NCI-H1105 (cell line): Measurements from ENCODE around the gene GPR180.
"Not testable (repeated sequence)": the region's sequence is repeated elsewhere in the genome, so short reads cannot be mapped to it uniquely, and the experiment has no call there.

ENCODE experiments used
- DNase-seq: peaks from one replicate; lab custom pipeline; 2025; lab: John Stamatoyannopoulos, UW

GPR180 gene

GRCh38 chr13:94596575-94596971, 5.1 kb upstream of the GPR180 start:
- DNase-seq: no peak

GRCh38 chr13:94598281-94598680, 3.4 kb upstream of the GPR180 start:
- DNase-seq: no peak

- DNase-seq: no peak
Measured at GRCh38 chr13:94599877-94600276, 1.8 kb upstream of the GPR180 start.

- DNase-seq: no peak
Measured at GRCh38 chr13:94602467-94602866, 810 bp downstream of the GPR180 start.

- no peak for DNase-seq
Measured at GRCh38 chr13:94607056-94607455, 5.4 kb downstream of the GPR180 start.

GRCh38 chr13:94607939-94608338, 6.3 kb downstream of the GPR180 start:
- DNase-seq: no peak

GRCh38 chr13:94608586-94608985, 6.9 kb downstream of the GPR180 start:
- no peak for DNase-seq

- no peak for DNase-seq
Measured at GRCh38 chr13:94609196-94609595, 7.5 kb downstream of the GPR180 start.

- DNase-seq: no peak
Measured at GRCh38 chr13:94610475-94610874, 8.8 kb downstream of the GPR180 start.

GRCh38 chr13:94612050-94612449, 10.4 kb downstream of the GPR180 start:
- DNase-seq: no peak

GRCh38 chr13:94613051-94613450, 11.4 kb downstream of the GPR180 start:
- no peak for DNase-seq

- DNase-seq: no peak
Measured at GRCh38 chr13:94617389-94618000, 15.8 kb downstream of the GPR180 start.

GRCh38 chr13:94620286-94620896, 18.7 kb downstream of the GPR180 start:
- peak; percentile 33 for DNase-seq

- DNase-seq: no peak
Measured at GRCh38 chr13:94622344-94622743, 20.7 kb downstream of the GPR180 start.

GRCh38 chr13:94623316-94623715, 21.7 kb downstream of the GPR180 start:
- DNase-seq: no peak

GRCh38 chr13:94630858-94631257, 29.2 kb downstream of the GPR180 start:
- no peak for DNase-seq

- DNase-seq: no peak
Measured at GRCh38 chr13:94632226-94632980, 30.7 kb downstream of the GPR180 start.

- not testable (repeated sequence) for DNase-seq
Measured at GRCh38 chr13:94636096-94636495, 34.4 kb downstream of the GPR180 start.

- DNase-seq: no peak
Measured at GRCh38 chr13:94636942-94637578, 35.4 kb downstream of the GPR180 start.

- DNase-seq: not testable (repeated sequence)
Measured at GRCh38 chr13:94637677-94638076, 36.0 kb downstream of the GPR180 start.

- no peak for DNase-seq
Measured at GRCh38 chr13:94640721-94641120, 39.1 kb downstream of the GPR180 start.

GRCh38 chr13:94641409-94641941, 39.8 kb downstream of the GPR180 start:
- DNase-seq: peak; percentile 17

GRCh38 chr13:94646904-94647303, 45.2 kb downstream of the GPR180 start:
- no peak for DNase-seq
